T-cell (primary cell): ENCODE measurements around the gene CNN1. TPM values are rescaled to one million over a fixed set of nuclear protein-coding genes. Genes with fewer than 3 reads are reported as not detected.
"Not testable (repeated sequence)": the region's sequence is repeated elsewhere in the genome, so short reads cannot be mapped to it uniquely, and the experiment has no call there.

Experiments used
- ATAC-seq, 4 experiments: fragments of 200-7000 bp in 3 of 4; fragments of 150-1000 bp in 1 of 4; cut with Tn5 transposase; replicated peaks in 1 of 4; 1 replicate in 3 of 4; 2 replicates in 1 of 4; pipeline ENCODE4 v1.10.0; 2021; ENCODE audit warnings: moderate library complexity in 3 of 4, mild to moderate bottlenecking in 2 of 4, moderate number of reproducible peaks in 1 of 4
- CTCF ChIA-PET, 2 donors: fragments of 300-600 bp; sonication (Branson Sonifier 250); formaldehyde crosslinking; loops; one replicate each; lab custom pipeline; 2022; ENCODE audit warnings: antibody characterized with exemption in 2 of 2; lab: Charles Lee
- POLR2A ChIA-PET, 2 donors: fragments of 300-600 bp; sonication (Branson Sonifier 250); formaldehyde crosslinking; loops; one replicate each; lab custom pipeline; 2022; ENCODE audit warnings: antibody characterized with exemption in 2 of 2; lab: Charles Lee
- DNase-seq, 35 experiments: peaks; one replicate each; pipeline versions ENCODE4 v3.0.0 to v3.0.0-alpha.2; 2013 to 2023
- H3K27ac ChIP-seq: one replicate; pipeline ENCODE4 v1.5.1; 2013; ENCODE audit warnings: low read length
- H3K27me3 ChIP-seq, 2 experiments: replicated peaks in 1 of 2; 1 replicate in 1 of 2; 2 replicates in 1 of 2; pipeline versions ENCODE4 v1.6.1 to v1.7.0; 2013; ENCODE audit warnings: low read length in 1 of 2, mixed read lengths in 1 of 2; ENCODE audit not compliant: control insufficient read depth in 2 of 2, insufficient read depth in 2 of 2; ENCODE audit errors: extremely low read depth in 1 of 2
- H3K36me3 ChIP-seq, 2 donors: 1 replicate in 1 of 2; 2 replicates in 1 of 2; pipeline versions ENCODE4 v1.6.1 to v1.7.0; 2013; ENCODE audit warnings: low read length in 1 of 2; ENCODE audit not compliant: control insufficient read depth in 2 of 2, insufficient read depth in 1 of 2; ENCODE audit errors: extremely low read depth in 1 of 2
- H3K4me1 ChIP-seq, 2 experiments: 1 replicate in 1 of 2; 2 replicates in 1 of 2; pipeline versions ENCODE4 v1.6.1 to v1.7.0; 2013; ENCODE audit warnings: low read length in 2 of 2, mixed read lengths in 1 of 2; ENCODE audit not compliant: insufficient read depth in 2 of 2, control insufficient read depth in 1 of 2; ENCODE audit errors: extremely low read depth in 1 of 2
- H3K4me3 ChIP-seq, 2 donors: 1 replicate in 1 of 2; 2 replicates in 1 of 2; pipeline versions ENCODE4 v1.5.1 to v1.7.0; 2013; ENCODE audit warnings: mild to moderate bottlenecking in 2 of 2, low read length in 1 of 2, moderate library complexity in 1 of 2; ENCODE audit not compliant: control insufficient read depth in 1 of 2; ENCODE audit errors: extremely low read depth in 1 of 2
- H3K9me3 ChIP-seq: 2 replicates; pipeline ENCODE4 v1.7.0; 2013
- H3K27ac Mint-ChIP-seq, 2 donors: one replicate each; pipeline ENCODE4 v1.8.0; 2020 to 2021; ENCODE audit warnings: mild to moderate bottlenecking in 2 of 2, mixed read lengths in 2 of 2
- H3K27me3 Mint-ChIP-seq, 2 donors: one replicate each; pipeline ENCODE4 v1.8.0; 2021 to 2022; ENCODE audit warnings: mixed read lengths in 2 of 2
- H3K36me3 Mint-ChIP-seq: one replicate; pipeline ENCODE4 v1.8.0; 2021; ENCODE audit warnings: mixed read lengths
- H3K4me1 Mint-ChIP-seq, 3 donors: one replicate each; pipeline ENCODE4 v1.8.0; 2020 to 2022; ENCODE audit warnings: mixed read lengths in 3 of 3, mild to moderate bottlenecking in 1 of 3
- H3K4me3 Mint-ChIP-seq, 3 donors: one replicate each; pipeline ENCODE4 v1.8.0; 2020 to 2022; ENCODE audit warnings: mild to moderate bottlenecking in 3 of 3, mixed read lengths in 3 of 3, moderate library complexity in 3 of 3
- H3K9me3 Mint-ChIP-seq, 3 donors: one replicate each; pipeline ENCODE4 v1.8.0; 2020 to 2022; ENCODE audit warnings: mixed read lengths in 3 of 3
- WGBS: methylation state at CpG from one replicate; pipeline ENCODE4 v1.1.5; 2013; ENCODE audit warnings: missing lambda C conversion rate; ENCODE audit not compliant: insufficient coverage; 5-methylcytosine and 5-hydroxymethylcytosine counted together
- total RNA-seq, 35 experiments: library from RNA in 6 of 35; stranded (reverse) in 6 of 35; fragments of 120-200 nt in 1 of 35; gene quantifications; one replicate each; pipeline versions ENCODE4 v1.2.1 to v1.2.4 and lab custom pipeline; 2013 to 2026

Gene CNN1
- total RNA-seq, 5 donors from 2014 or later (not counting 1 experiment from before 2014, with no cell fraction given) = 0.26 to 0.96 (median 0.51) TPM; not detected in 2

DNA sequence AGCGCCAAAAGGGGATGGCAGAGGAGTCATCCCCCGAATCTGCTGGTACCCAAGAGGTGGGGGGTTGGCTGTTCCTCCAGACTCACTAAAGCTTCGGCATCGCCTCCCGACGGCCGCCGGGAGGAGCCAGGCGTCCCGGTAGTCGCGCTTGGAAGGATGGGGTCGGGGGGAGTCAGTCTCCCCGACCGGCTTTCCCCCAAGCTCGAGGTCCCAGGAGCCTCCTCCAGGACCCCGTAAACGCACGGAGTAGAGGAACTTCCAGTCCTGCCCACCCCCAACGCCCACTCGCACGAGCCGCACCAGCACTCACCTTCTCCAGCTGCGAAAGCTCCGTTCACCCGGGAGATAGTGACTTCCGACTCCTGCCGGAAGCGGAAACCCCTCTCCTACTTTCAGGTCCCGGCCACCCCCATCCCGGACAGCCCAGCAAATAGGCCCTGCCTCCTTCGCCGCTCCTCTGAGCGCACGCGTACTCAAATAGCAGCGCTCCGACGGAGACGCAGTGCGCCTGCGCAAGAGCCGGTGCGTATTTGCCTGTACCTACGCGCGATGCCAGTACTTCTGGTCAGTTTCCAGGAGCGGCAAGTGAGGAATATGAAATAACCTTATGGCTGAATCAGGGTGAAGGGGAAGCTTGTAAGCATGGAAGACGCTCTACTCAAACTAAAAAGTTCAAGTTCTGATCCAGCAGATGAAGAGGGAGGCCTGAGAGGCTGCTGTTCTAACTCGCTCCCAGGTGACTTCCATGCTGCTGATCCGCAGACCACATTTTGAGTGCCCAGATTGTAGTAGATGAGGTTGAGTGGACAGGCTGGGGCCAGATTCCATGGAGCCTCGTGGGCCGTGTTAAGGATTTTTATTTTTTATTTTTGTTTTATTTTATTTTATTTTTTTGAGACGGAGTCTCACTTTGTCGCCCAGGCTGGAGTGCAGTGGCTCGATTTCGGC is 20.5 kb downstream of the CNN1 start, which contains the start of gene ELOF1:
TSS of gene ELOF1 (minus strand) at position 350 of the 948 bp plus-strand sequence. CDS start 4,883 bp downstream, outside the sequence.
- ChIA-PET CTCF (interaction anchor here (0.5 to 1.2 kb wide), 9 partner anchors 9 to 697 kb away, joined by 3 to 6 read pairs (median 3); partner anchors contain the start of gene ECSIT (in 1 of the 2)), POLR2A (interaction anchor here in 1 of 2 donors (0.6 to 0.7 kb wide), 2 partner anchors 12 to 620 kb away, joined by 3 to 7 read pairs; no protein-coding TSS in a partner anchor)
- H3K9me3 ChIP-seq = no peaks in the 10 kb centered on the region
- H3K36me3 Mint-ChIP-seq = peaks cover 15% of the 10 kb centered on the region
- ATAC-seq (peak; percentile 95 to 97 (median 96)), DNase-seq (peak; percentile 89 to 98 (median 93))
- H3K36me3 ChIP-seq = peaks cover 3 to 11% of the 10 kb centered on the region in 2 donors
- H3K4me3 ChIP-seq = peak within 1 kb of the TSS; percentile 82 to 90
- H3K27ac ChIP-seq = peak within 1 kb of the TSS; percentile 55
- peak within 1 kb of the TSS; percentile 85 to 87 for H3K27ac Mint-ChIP-seq
- no peaks in the 10 kb centered on the region for H3K27me3 Mint-ChIP-seq
- peaks cover 43 to 48% (median 48%) of the 10 kb centered on the region in 3 donors for H3K4me1 Mint-ChIP-seq
- H3K9me3 Mint-ChIP-seq = no peaks in the 10 kb centered on the region
- H3K27me3 ChIP-seq = no peaks in the 10 kb centered on the region
- peaks cover 9 to 35% of the 10 kb centered on the region in 2 experiments for H3K4me1 ChIP-seq
- peak within 1 kb of the TSS; percentile 86 to 98 (median 96) for H3K4me3 Mint-ChIP-seq
- under 1% methylated on average over 40 of the region's 57 CpGs for WGBS

DNA sequence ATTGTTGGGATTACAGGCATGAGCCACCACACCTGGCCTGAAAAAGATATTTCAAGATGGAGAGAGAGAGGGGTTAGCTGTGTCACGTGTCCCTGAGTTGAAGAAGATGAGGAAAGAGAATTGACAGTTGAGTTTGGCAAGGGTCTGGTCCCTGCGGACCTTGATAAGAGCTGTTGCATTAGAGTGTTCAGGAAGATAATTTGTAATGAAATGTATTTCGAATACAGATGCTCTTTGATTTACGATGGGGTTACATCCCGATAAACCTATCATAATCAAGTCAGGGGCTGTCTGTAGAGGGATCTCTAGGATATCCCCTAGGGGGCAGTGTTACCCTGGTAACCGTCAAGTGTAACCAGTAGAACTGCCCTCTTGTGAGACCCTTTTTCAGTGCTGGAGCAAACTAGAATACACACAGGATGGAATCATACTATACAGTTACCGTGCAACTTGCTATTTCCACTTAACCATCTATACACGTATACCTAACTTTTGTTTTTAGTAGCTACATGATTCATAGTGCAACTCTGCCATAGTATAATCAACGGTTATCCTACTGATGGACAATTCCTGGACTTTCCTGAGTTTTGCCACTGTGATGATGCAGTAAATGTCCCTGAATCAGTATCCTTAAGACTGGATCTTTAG is 21.9 kb downstream of the CNN1 start:
- peaks cover 10% of the 10 kb centered on the region for H3K36me3 Mint-ChIP-seq
- Histone ChIP-seq H3K4me1 (peaks cover 9 to 30% of the 10 kb centered on the region in 2 experiments), H3K4me3 (no peak overlapping the region), H3K36me3 (peaks cover 0 to under 1% of the 10 kb centered on the region in 2 donors), H3K27ac (no peak overlapping the region), H3K27me3 (no peaks in the 10 kb centered on the region), H3K9me3 (no peaks in the 10 kb centered on the region)
- H3K27ac Mint-ChIP-seq = peak overlapping the region; percentile 13 to 42
- 18% methylated on average over 6 of the region's 9 CpGs for WGBS
- DNase-seq (peak in 32 of 35 experiments; percentile 18 to 83 (median 50)), ATAC-seq (peak in 2 of 4 experiments; percentile 18 to 50)
- no peaks in the 10 kb centered on the region for H3K9me3 Mint-ChIP-seq
- ChIA-PET CTCF (interaction anchor here (0.7 to 1.4 kb wide), 8 partner anchors 18 to 27 kb away, joined by 3 to 10 read pairs (median 4); no protein-coding TSS in a partner anchor), POLR2A (no interaction called here)
- H3K4me1 Mint-ChIP-seq = peaks cover 39 to 43% (median 42%) of the 10 kb centered on the region in 3 donors
- peak overlapping the region; percentile 63 to 98 (median 86) for H3K4me3 Mint-ChIP-seq
- H3K27me3 Mint-ChIP-seq = no peaks in the 10 kb centered on the region

DNA sequence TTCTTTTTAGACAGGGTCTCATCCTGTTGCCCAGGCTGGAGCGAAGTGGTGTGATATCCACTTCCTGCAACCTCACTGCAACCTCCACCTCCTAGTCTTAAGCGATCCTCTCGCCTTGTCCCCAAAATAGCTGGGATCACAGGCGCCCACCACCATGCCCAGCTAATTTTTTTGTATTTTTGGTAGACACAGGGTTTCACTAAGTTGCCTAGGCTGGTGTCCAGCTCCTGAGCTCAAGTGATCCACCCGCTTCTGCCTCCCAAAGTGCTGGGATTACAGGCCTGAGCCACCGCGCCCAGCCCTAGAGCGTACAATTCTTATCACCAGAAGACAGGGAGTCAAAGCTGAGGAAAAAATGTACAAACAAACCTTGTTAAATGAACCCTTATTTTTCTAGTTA is 24.9 kb downstream of the CNN1 start:
- ChIA-PET CTCF (no interaction called here), POLR2A (interaction anchor here (0.6 to 1.1 kb wide), 3 partner anchors 12 to 446 kb away, joined by 4 to 5 read pairs (median 4); no protein-coding TSS in a partner anchor)
- Mint-ChIP-seq H3K27ac (no peak overlapping the region), H3K9me3 (no peaks in the 10 kb centered on the region), H3K27me3 (no peaks in the 10 kb centered on the region), H3K36me3 (peaks cover 3% of the 10 kb centered on the region), H3K4me1 (peaks cover 17 to 22% (median 17%) of the 10 kb centered on the region in 3 donors), H3K4me3 (no peak overlapping the region)
- DNase-seq (no peak), ATAC-seq (no peak)
- Histone ChIP-seq H3K27me3 (no peaks in the 10 kb centered on the region), H3K36me3 (peaks cover 0 to 5% of the 10 kb centered on the region in 2 donors), H3K27ac (no peak overlapping the region), H3K4me3 (no peak overlapping the region), H3K4me1 (peaks cover 2 to 16% of the 10 kb centered on the region in 2 experiments), H3K9me3 (no peaks in the 10 kb centered on the region)
- 87% methylated on average over 5 of the region's 8 CpGs for WGBS

DNA sequence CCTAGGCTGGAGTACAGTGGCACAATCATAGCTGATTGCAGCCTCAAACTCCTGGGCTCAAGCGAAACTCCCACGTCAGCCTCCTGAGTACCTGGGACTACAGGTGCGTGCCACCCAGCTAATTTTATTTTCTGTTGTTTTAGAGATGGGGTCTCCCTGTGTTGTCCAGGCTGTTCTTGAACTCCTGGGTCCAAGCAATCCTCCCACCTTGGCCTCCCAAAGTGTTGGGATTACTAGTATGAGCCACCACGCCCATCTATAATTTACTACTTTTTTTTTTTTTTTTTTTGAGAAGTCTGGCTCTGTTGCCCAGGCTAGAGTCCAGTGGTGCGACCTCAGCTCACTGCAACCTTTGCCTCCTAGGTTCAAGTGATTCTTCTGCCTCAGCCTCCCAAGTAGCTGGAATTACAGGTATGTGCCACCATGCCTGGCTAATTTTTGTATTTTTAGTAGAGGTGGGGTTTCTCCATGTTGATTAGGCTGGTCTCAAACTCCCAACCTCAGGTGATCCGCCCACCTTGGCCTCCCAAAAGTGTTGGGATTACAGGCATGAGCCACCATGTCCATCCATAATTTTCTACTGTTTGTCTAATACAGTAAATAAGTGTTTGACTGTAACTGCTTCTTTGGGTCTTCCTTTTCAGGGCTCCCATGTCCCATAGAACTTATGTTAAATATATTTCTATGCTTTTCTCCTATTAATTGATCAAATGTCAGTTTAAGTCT is 25.6 kb downstream of the CNN1 start:
- CTCF ChIA-PET = not testable (repeated sequence)

DNA sequence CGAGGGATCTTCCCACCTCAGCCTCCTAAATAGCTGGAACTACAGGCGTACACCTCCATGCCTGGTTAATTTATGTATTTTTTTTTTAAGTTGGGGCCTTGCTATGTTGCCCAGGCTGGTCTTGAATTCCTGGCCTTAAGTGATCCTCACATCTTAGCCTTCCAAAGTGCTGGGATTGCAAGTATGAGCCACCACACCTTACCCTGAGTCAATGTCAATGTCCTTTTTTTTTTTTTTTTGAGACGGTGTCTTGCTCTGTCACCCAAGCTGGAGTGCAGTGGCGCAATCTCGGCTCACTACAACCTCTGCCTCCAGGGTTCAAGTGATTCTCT is 27.0 kb downstream of the CNN1 start:
- H3K36me3 Mint-ChIP-seq, H3K9me3 ChIP-seq, H3K27me3 Mint-ChIP-seq, POLR2A ChIA-PET, H3K36me3 ChIP-seq, H3K27ac Mint-ChIP-seq, H3K4me1 ChIP-seq, H3K4me3 Mint-ChIP-seq, ATAC-seq, H3K27ac ChIP-seq, H3K4me3 ChIP-seq, DNase-seq, H3K9me3 Mint-ChIP-seq, H3K27me3 ChIP-seq: not testable (repeated sequence)
- CTCF ChIA-PET = interaction anchor here in 1 of 2 donors (0.6 kb wide), 1 partner anchor 134 kb away, joined by 4 read pairs; no protein-coding TSS in a partner anchor
- H3K4me1 Mint-ChIP-seq = peaks cover under 1 to 11% (median 5%) of the 10 kb centered on the region in 3 donors
- no CpG with 5 or more reads among the region's 5 CpGs for WGBS

More for the DNA sequence above, 25.6 kb downstream of the CNN1 start:
- H3K9me3 ChIP-seq, ATAC-seq, DNase-seq, H3K36me3 ChIP-seq, H3K4me3 ChIP-seq, H3K9me3 Mint-ChIP-seq, H3K27me3 ChIP-seq, H3K36me3 Mint-ChIP-seq, H3K27ac Mint-ChIP-seq, H3K27ac ChIP-seq, H3K27me3 Mint-ChIP-seq, H3K4me3 Mint-ChIP-seq: not testable (repeated sequence)
- H3K4me1 Mint-ChIP-seq = peaks cover 10 to 19% (median 14%) of the 10 kb centered on the region in 3 donors
- 100% methylated on average over 1 of the region's 6 CpGs for WGBS
- peaks cover 2 to 14% of the 10 kb centered on the region in 2 experiments for H3K4me1 ChIP-seq
- POLR2A ChIA-PET = interaction anchor here (0.5 to 1.1 kb wide), 3 partner anchors 11 to 141 kb away, joined by 3 to 4 read pairs (median 4); no protein-coding TSS in a partner anchor
